ENCODE results near the gene CETN3. TPM values are rescaled to one million over a fixed set of nuclear protein-coding genes. Genes with fewer than 3 reads are reported as not detected.
A peak's percentile ranks its signal among the peaks of the same experiment; 100 is the strongest.

CETN3 gene
- polyA plus RNA-seq, 1 donor from 2014 or later, result 116 TPM

DNA sequence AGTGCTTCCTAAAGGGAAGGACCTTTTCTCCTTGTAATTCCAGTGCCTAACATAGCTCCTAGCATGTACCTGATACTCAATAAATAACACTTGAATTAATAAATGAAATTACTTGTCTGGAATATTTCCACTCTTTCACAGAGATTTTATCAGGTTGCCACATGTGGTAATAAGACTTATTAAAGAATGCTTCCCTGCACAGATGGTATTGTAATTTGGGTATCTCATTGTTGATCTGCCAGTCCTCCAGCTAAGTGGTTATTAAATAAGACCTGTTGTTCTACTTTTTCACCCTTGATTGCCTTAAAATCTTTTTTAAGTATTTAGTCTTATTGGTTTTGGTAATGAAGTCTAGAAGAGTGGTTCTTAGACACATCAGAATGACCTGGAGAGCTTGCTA lies 28.1 kb upstream of the CETN3 start:
- Histone ChIP-seq H3K4me3 (ENCODE audit: low read length) (no peak overlapping the region), H3K36me3 (ENCODE audit: insufficient read depth, low read length) (no peaks in the 10 kb centered on the region)

GRCh38 chr5:90434116-90434714 lies 24.7 kb upstream of the CETN3 start:
- H3K4me3 ChIP-seq (ENCODE audit: low read length), result no peak overlapping the region
- H2AFZ ChIP-seq (ENCODE audit: low read depth, low read length), result no peak overlapping the region
- no peak overlapping the region for H3K27ac ChIP-seq (ENCODE audit: low read length)
- H3K4me2 ChIP-seq (ENCODE audit: low read length), result no peak overlapping the region
- H3K9me2 ChIP-seq (ENCODE audit: insufficient read depth, low read length), result no peaks in the 10 kb centered on the region
- TF ChIP-seq EZH2 (IDR thresholded peaks at IDR 0.05; ENCODE audit: borderline replicate concordance, insufficient read depth, low read length, poor library complexity, severe bottlenecking) (no peak), CTCF (IDR thresholded peaks at IDR 0.05; ENCODE audit: poor library complexity, severe bottlenecking) (peak; percentile 62), RAD21 (conservative IDR thresholded peaks at IDR 0.05) (peak; percentile 66), SMC3 (conservative IDR thresholded peaks at IDR 0.05; ENCODE audit: poor library complexity) (peak; percentile 48), POLR2AphosphoS5 (IDR thresholded peaks at IDR 0.05) (no peak), TAF1 (IDR thresholded peaks at IDR 0.05; ENCODE audit: low read depth) (no peak)
- TF ChIP-seq, protein P1, sequence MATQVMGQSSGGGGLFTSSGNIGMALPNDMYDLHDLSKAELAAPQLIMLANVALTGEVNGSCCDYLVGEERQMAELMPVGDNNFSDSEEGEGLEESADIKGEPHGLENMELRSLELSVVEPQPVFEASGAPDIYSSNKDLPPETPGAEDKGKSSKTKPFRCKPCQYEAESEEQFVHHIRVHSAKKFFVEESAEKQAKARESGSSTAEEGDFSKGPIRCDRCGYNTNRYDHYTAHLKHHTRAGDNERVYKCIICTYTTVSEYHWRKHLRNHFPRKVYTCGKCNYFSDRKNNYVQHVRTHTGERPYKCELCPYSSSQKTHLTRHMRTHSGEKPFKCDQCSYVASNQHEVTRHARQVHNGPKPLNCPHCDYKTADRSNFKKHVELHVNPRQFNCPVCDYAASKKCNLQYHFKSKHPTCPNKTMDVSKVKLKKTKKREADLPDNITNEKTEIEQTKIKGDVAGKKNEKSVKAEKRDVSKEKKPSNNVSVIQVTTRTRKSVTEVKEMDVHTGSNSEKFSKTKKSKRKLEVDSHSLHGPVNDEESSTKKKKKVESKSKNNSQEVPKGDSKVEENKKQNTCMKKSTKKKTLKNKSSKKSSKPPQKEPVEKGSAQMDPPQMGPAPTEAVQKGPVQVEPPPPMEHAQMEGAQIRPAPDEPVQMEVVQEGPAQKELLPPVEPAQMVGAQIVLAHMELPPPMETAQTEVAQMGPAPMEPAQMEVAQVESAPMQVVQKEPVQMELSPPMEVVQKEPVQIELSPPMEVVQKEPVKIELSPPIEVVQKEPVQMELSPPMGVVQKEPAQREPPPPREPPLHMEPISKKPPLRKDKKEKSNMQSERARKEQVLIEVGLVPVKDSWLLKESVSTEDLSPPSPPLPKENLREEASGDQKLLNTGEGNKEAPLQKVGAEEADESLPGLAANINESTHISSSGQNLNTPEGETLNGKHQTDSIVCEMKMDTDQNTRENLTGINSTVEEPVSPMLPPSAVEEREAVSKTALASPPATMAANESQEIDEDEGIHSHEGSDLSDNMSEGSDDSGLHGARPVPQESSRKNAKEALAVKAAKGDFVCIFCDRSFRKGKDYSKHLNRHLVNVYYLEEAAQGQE (IDR thresholded peaks at IDR 0.05; ENCODE audit: borderline replicate concordance), result no peak
- no peaks in the 10 kb centered on the region for H3K79me2 ChIP-seq (replicated peaks; ENCODE audit: insufficient read depth, low read length)
- no peaks in the 10 kb centered on the region for H3K36me3 ChIP-seq (ENCODE audit: insufficient read depth, low read length)
- H4K20me1 ChIP-seq (ENCODE audit: insufficient read depth), result no peaks in the 10 kb centered on the region
- H3F3A ChIP-seq (ENCODE audit: insufficient read depth, low read length, poor library complexity, severe bottlenecking), result no peaks in the 10 kb centered on the region
- no peak overlapping the region for H3K9ac ChIP-seq (ENCODE audit: low read length)
- no peaks in the 10 kb centered on the region for H3K27me3 ChIP-seq (ENCODE audit: insufficient read depth, low read depth, low read length)
- no peaks in the 10 kb centered on the region for H3K9me3 ChIP-seq (ENCODE audit: low read length)

More for the DNA sequence above, 28.1 kb upstream of the CETN3 start:
- no peaks in the 10 kb centered on the region for H3K27me3 ChIP-seq (ENCODE audit: insufficient read depth, low read depth, low read length)
- no peak for TF ChIP-seq MXI1 (conservative IDR thresholded peaks at IDR 0.05; ENCODE audit: poor library complexity, severe bottlenecking)
- TF ChIP-seq, protein P1 (IDR thresholded peaks at IDR 0.05; ENCODE audit: borderline replicate concordance), result no peak
- no peak for TF ChIP-seq RAD21 (conservative IDR thresholded peaks at IDR 0.05)
- TF ChIP-seq TAF1 (IDR thresholded peaks at IDR 0.05; ENCODE audit: low read depth), result no peak
- TF ChIP-seq EP300 (conservative IDR thresholded peaks at IDR 0.05; ENCODE audit: poor library complexity, severe bottlenecking), result no peak
- no peak for TF ChIP-seq POLR2AphosphoS5 (IDR thresholded peaks at IDR 0.05)
- TF ChIP-seq SMC3 (conservative IDR thresholded peaks at IDR 0.05; ENCODE audit: poor library complexity), result no peak
- TF ChIP-seq EZH2 (IDR thresholded peaks at IDR 0.05; ENCODE audit: borderline replicate concordance, insufficient read depth, low read length, poor library complexity, severe bottlenecking), result no peak
- no peak for TF ChIP-seq CTCF (IDR thresholded peaks at IDR 0.05; ENCODE audit: poor library complexity, severe bottlenecking)
- no peaks in the 10 kb centered on the region for H4K20me1 ChIP-seq (ENCODE audit: insufficient read depth)
- no peaks in the 10 kb centered on the region for H3F3A ChIP-seq (ENCODE audit: insufficient read depth, low read length, poor library complexity, severe bottlenecking)
- H3K4me2 ChIP-seq (ENCODE audit: low read length), result no peak overlapping the region
- no peaks in the 10 kb centered on the region for H3K9me2 ChIP-seq (ENCODE audit: insufficient read depth, low read length)
- H3K9ac ChIP-seq (ENCODE audit: low read length), result no peak overlapping the region
- H2AFZ ChIP-seq (ENCODE audit: low read depth, low read length), result no peak overlapping the region
- no peaks in the 10 kb centered on the region for H3K79me2 ChIP-seq (replicated peaks; ENCODE audit: insufficient read depth, low read length)
- no peaks in the 10 kb centered on the region for H3K9me3 ChIP-seq (ENCODE audit: low read length)
- no peak overlapping the region for H3K27ac ChIP-seq (ENCODE audit: low read length)

Data from neural cell (in vitro differentiated cells).